NB4 (cell line): Measurements from ENCODE around the gene SUDS3.
"Not testable (repeated sequence)": the region's sequence is repeated elsewhere in the genome, so short reads cannot be mapped to it uniquely, and the experiment has no call there.

Source experiments
- DNase-seq: peaks from one replicate; pipeline ENCODE4 v3.0.0; 2010; ENCODE audit warnings: low read depth
- H3K4me3 ChIP-seq: one replicate; pipeline ENCODE4 v1.5.1; 2011; ENCODE audit warnings: mild to moderate bottlenecking, low read depth, low read length, moderate library complexity
- CTCF ChIP-seq: IDR thresholded peaks from one replicate; pipeline ENCODE4 v1.5.1; 2012; ENCODE audit warnings: low read depth, low read length
- MAX ChIP-seq: IDR thresholded peaks from 2 replicates; pipeline ENCODE4 v1.6.1; 2011; ENCODE audit warnings: low read depth, low read length
- MYC ChIP-seq: IDR thresholded peaks from 2 replicates; pipeline ENCODE4 v1.6.1; 2011; ENCODE audit warnings: low read depth, low read length
- POLR2A ChIP-seq: IDR thresholded peaks from 2 replicates; pipeline ENCODE4 v1.6.1; 2011; ENCODE audit warnings: mild to moderate bottlenecking; ENCODE audit not compliant: insufficient read length; ENCODE audit errors: extremely low read depth

SUDS3 gene

GRCh38 chr12:118345355-118345754 is 31.0 kb upstream of the SUDS3 start:
- DNase-seq: peak; percentile 47
- peak; percentile 85 for TF ChIP-seq MAX
- no peak for TF ChIP-seq CTCF
- no peak for TF ChIP-seq MYC
- TF ChIP-seq POLR2A: no peak
- no peak overlapping the region for H3K4me3 ChIP-seq

GRCh38 chr12:118346895-118347294 is 29.5 kb upstream of the SUDS3 start:
- TF ChIP-seq MYC: no peak
- no peak for DNase-seq
- no peak overlapping the region for H3K4me3 ChIP-seq

- DNase-seq: no peak
- H3K4me3 ChIP-seq: no peak overlapping the region
Observed at GRCh38 chr12:118347916-118348315, 28.4 kb upstream of the SUDS3 start.

GRCh38 chr12:118350908-118351559 is 25.3 kb upstream of the SUDS3 start:
- H3K4me3 ChIP-seq: no peak overlapping the region
- no peak for DNase-seq
- no peak for TF ChIP-seq POLR2A
- no peak for TF ChIP-seq MYC
- TF ChIP-seq CTCF: no peak
- TF ChIP-seq MAX: no peak

More at GRCh38 chr12:118347916-118348315, 28.4 kb upstream of the SUDS3 start:
- no peak for TF ChIP-seq MAX
- no peak for TF ChIP-seq POLR2A
- no peak for TF ChIP-seq CTCF
- TF ChIP-seq MYC: no peak

- no peak overlapping the region for H3K4me3 ChIP-seq
- TF ChIP-seq MAX: no peak
- no peak for TF ChIP-seq CTCF
- TF ChIP-seq POLR2A: no peak
- no peak for TF ChIP-seq MYC
Observed at GRCh38 chr12:118353721-118354120, 22.6 kb upstream of the SUDS3 start.

GRCh38 chr12:118354503-118354902 is 21.9 kb upstream of the SUDS3 start:
- DNase-seq, H3K4me3 ChIP-seq: not testable (repeated sequence)

More at GRCh38 chr12:118353721-118354120, 22.6 kb upstream of the SUDS3 start:
- DNase-seq: no peak

- peak overlapping the region; percentile 74 for H3K4me3 ChIP-seq
- TF ChIP-seq POLR2A (no peak), CTCF (no peak), MYC (no peak), MAX (no peak)
- DNase-seq: no peak
Observed at GRCh38 chr12:118354903-118355302, 21.5 kb upstream of the SUDS3 start.
